Heart right ventricle (tissue), 16 donors: Measurements from ENCODE around the gene TOE1. TPM values are rescaled to one million over a fixed set of nuclear protein-coding genes. Genes with fewer than 3 reads are reported as not detected.
A peak's percentile ranks its signal among the peaks of the same experiment; 100 is the strongest.
"Not testable (repeated sequence)": the region's sequence is repeated elsewhere in the genome, so short reads cannot be mapped to it uniquely, and the experiment has no call there.

Source experiments
- ATAC-seq, 8 donors: fragments of 200-7000 bp; cut with Tn5 transposase; one replicate each; pipeline ENCODE4 v1.9.1; 2020; ENCODE audit warnings: mild to moderate bottlenecking in 8 of 8, moderate library complexity in 8 of 8, moderate number of reproducible peaks in 1 of 8
- DNase-seq, 2 donors: peaks; one replicate each; pipeline ENCODE4 v3.0.0-alpha.2; 2020
- H3K27ac ChIP-seq, 10 donors: fragments of 200-600 bp; sonication (generic) in 2 of 10; one replicate each; pipeline versions ENCODE4 v1.5.0 to v1.8.0; 2020 to 2022; ENCODE audit warnings: mild to moderate bottlenecking in 3 of 10
- H3K27me3 ChIP-seq, 7 donors: fragments of 200-600 bp; one replicate each; pipeline ENCODE4 v1.8.0; 2021 to 2022; ENCODE audit warnings: mild to moderate bottlenecking in 2 of 7
- H3K36me3 ChIP-seq, 9 donors: fragments of 200-600 bp; sonication (generic) in 1 of 9; one replicate each; pipeline versions ENCODE4 v1.5.0 to v1.8.0; 2020 to 2022; ENCODE audit warnings: mild to moderate bottlenecking in 2 of 9
- H3K4me1 ChIP-seq, 9 donors: fragments of 200-600 bp; sonication (generic) in 1 of 9; one replicate each; pipeline versions ENCODE4 v1.5.0 to v1.8.0; 2020 to 2022; ENCODE audit warnings: mild to moderate bottlenecking in 4 of 9
- H3K4me3 ChIP-seq, 10 donors: fragments of 200-600 bp; sonication (generic) in 2 of 10; one replicate each; pipeline versions ENCODE4 v1.5.0 to v1.8.0; 2020 to 2022; ENCODE audit warnings: mild to moderate bottlenecking in 7 of 10, moderate library complexity in 2 of 10
- H3K9me3 ChIP-seq, 11 donors: fragments of 200-600 bp in 10 of 11; sonication (generic) in 2 of 11; one replicate each; pipeline versions ENCODE4 v1.5.0 to v1.8.0; 2013 to 2022; ENCODE audit warnings: mild to moderate bottlenecking in 2 of 11, control low read depth in 1 of 11, moderate library complexity in 1 of 11
- CTCF ChIP-seq, 9 donors: fragments of 200-600 bp; sonication (generic) in 2 of 9; IDR thresholded peaks; one replicate each; pipeline versions ENCODE4 v1.5.0 to v1.8.0; 2021 to 2022; ENCODE audit warnings: antibody characterized with exemption in 9 of 9, mild to moderate bottlenecking in 5 of 9, moderate library complexity in 1 of 9
- WGBS, 2 donors: extraction: QIAGEN DNeasy Blood & Tissue Kit; methylation state at CpG; one replicate each; pipeline ENCODE4 v1.1.7; 2013; ENCODE audit warnings: inconsistent platforms in 1 of 2; 5-methylcytosine and 5-hydroxymethylcytosine counted together
- intact Hi-C, 10 donors: fragments of 100-400 bp; cut with DNase I; formaldehyde crosslinking; loops; one replicate each; pipeline versions ENCODE4 v1.11.1 to v1.14.2; 2022
- long read RNA-seq, 3 donors: library from polyadenylated mRNA; unstranded; transcript quantifications; one replicate each; pipeline ENCODE4 v2.0.0, GENCODE V29; 2020 to 2021
- polyA plus RNA-seq, 2 donors: library from polyadenylated mRNA; stranded (reverse); fragments of 200-250 nt; gene quantifications; one replicate each; pipeline ENCODE4 v1.2.3, GENCODE V29; 2013
- total RNA-seq, 10 donors: library from RNA; stranded (reverse); fragmentation: NEBNext Ultra II Directional in 3 of 10; extraction: Animal tissue kit (Norgen Biotek cat#: 25700) in 3 of 10; gene quantifications; one replicate each; pipeline versions ENCODE4 v1.2.1 to v1.2.4, GENCODE V29; 2021 to 2023
- donor health status: Arrhythmogenic right ventricular cardiomyopathy.
- donor health status: ischemic (EF 13 %, LVEDD 7.1; RV severe dilation, severe dysfunction).
- donor health status: healthy with polysubstance abuse.
- donor health status: DM: no; HTN: yes; CAD: no.
- donor health status: DM: no; HTN: no; CAD: no.
- donor health status: ischemic (EF 25% LVEDD 6.9; RV normal size, moderate dysfunction).
- donor health status: ischemic (EF 25% LVEDD 5.7; RV mildly dilated, moderate dysfunction).
- donor health status: healthy.
- donor health status: DM: yes; HTN: yes; CAD: no.
- donor health status: Ischemic cardiomyopathy.
- donor health status: ischemic (EF 35%, LVEDD 5.7; RV mildly dilated, moderate dysfunction).
- donor health status: nonischemic (EF 11% LVEDD 7.7; RV severe dilation, severe dysfunction).
- donor health status: DM: yes; HTN: yes; CAD: no.
- donor health status: PGD.
- donor health status: ischemic (EF 29% LVEDD 5.4; RV normal size, mild dysfunction).
- donor health status: nonischemic (EF 23%, LVEDD 6.1; RV moderate dilation, normal function).

TOE1 gene
- total RNA-seq (1 to 10 TPM; 2.7 to 6.6 (median 4.1) TPM), polyA plus RNA-seq (1 to 10 TPM; 3.5 to 4.4 TPM)
- long read RNA-seq, donor 1, partial matches to known transcripts = 3 of 6 reads
- long read RNA-seq, donor 1, other reads (novel, unspliced or antisense) = 2 of 6 reads
- long read RNA-seq, donor 2, partial matches to known transcripts = 0 of 5 reads
- long read RNA-seq, donor 2, other reads (novel, unspliced or antisense) = 3 of 5 reads
- long read RNA-seq, donor 3, transcript TOE1-201 (8 exons, 2,389 nt) = major isoform, 11 of 15 reads
- long read RNA-seq, donor 3, partial matches to known transcripts = 1 of 15 reads
- long read RNA-seq, donor 3, other reads (novel, unspliced or antisense) = 3 of 15 reads

- 1% methylated on average over 70 of the region's 70 CpGs for WGBS, 2 donors
Measured at GRCh38 chr1:45339789-45340558, at the start of gene TOE1, which contains the start of gene MUTYH. Gene TOE1 (plus strand): TSS chr1:45340170. CDS start chr1:45340253, 83 bp downstream. Gene MUTYH (minus strand): TSS chr1:45340440. CDS start chr1:45334505, 5,935 bp downstream.

GRCh38 chr1:45291002-45291401, 49.0 kb upstream of the TOE1 start:
- H3K27me3 ChIP-seq, intact Hi-C loops, H3K4me3 ChIP-seq, ATAC-seq, H3K36me3 ChIP-seq, DNase-seq, H3K4me1 ChIP-seq, H3K27ac ChIP-seq, H3K9me3 ChIP-seq: not testable (repeated sequence)
- WGBS, 2 donors = 85 to 91% methylated on average over 6 of the region's 6 CpGs

More at GRCh38 chr1:45339789-45340558, at the start of gene TOE1, which contains the start of gene MUTYH:
- H3K4me1 ChIP-seq = peaks cover 11 to 35% (median 25%) of the 10 kb centered on the region in 9 donors
- peak within 1 kb of the TSS; percentile 58 to 91 (median 82) for H3K4me3 ChIP-seq
- peak; percentile 93 for DNase-seq
- no peaks in the 10 kb centered on the region for H3K9me3 ChIP-seq
- peaks cover 0 to 37% (median 30%) of the 10 kb centered on the region in 9 donors for H3K36me3 ChIP-seq
- ATAC-seq = peak; percentile 95 to 97 (median 96)
- peak in 3 of 9 donors; percentile 4 to 34 (median 31) for TF ChIP-seq CTCF (IDR thresholded peaks at IDR 0.05)
- H3K27me3 ChIP-seq = no peaks in the 10 kb centered on the region
- intact Hi-C loops = no loop called here
- peak within 1 kb of the TSS; percentile 85 to 99 (median 96) for H3K27ac ChIP-seq

- Histone ChIP-seq H3K4me3 (no peak overlapping the region), H3K4me1 (no peaks in the 10 kb centered on the region), H3K9me3 (no peaks in the 10 kb centered on the region), H3K27ac (no peak overlapping the region), H3K27me3 (no peaks in the 10 kb centered on the region), H3K36me3 (no peaks in the 10 kb centered on the region)
- intact Hi-C loops = no loop called here
- no peak for ATAC-seq
- DNase-seq = no peak
- no peak for TF ChIP-seq CTCF (IDR thresholded peaks at IDR 0.05)
- WGBS, 2 donors = 87 to 91% methylated on average over 2 of the region's 2 CpGs
Measured at GRCh38 chr1:45291716-45292115, 48.3 kb upstream of the TOE1 start.

- H3K9me3 ChIP-seq = no peaks in the 10 kb centered on the region
- no peaks in the 10 kb centered on the region for H3K36me3 ChIP-seq
- 73 to 75% methylated on average over 8 of the region's 8 CpGs for WGBS, 2 donors
- H3K4me3 ChIP-seq = no peak overlapping the region
- no peak for ATAC-seq
- no peak for TF ChIP-seq CTCF (IDR thresholded peaks at IDR 0.05)
- intact Hi-C loops = loop anchor here in 3 of 10 donors (2.0 kb wide), 2 partner anchors 279 to 281 kb away; no protein-coding TSS in a partner anchor
- no peaks in the 10 kb centered on the region for H3K27me3 ChIP-seq
- no peak for DNase-seq
- no peak overlapping the region for H3K27ac ChIP-seq
- H3K4me1 ChIP-seq = peaks cover 0 to 4% (median 1%) of the 10 kb centered on the region in 9 donors
Measured at GRCh38 chr1:45297666-45298356, 42.2 kb upstream of the TOE1 start.
